NCI-H2196 treated with DMSO at 0.1 percent for 48 hours (cell line): ENCODE measurements around the gene NAT9.
A peak's percentile ranks its signal among the peaks of the same experiment; 100 is the strongest.

Source experiments
- DNase-seq: peaks from one replicate; lab custom pipeline; 2025; ENCODE audit not compliant: unreplicated experiment; lab: John Stamatoyannopoulos, UW

NAT9 gene, protein sequence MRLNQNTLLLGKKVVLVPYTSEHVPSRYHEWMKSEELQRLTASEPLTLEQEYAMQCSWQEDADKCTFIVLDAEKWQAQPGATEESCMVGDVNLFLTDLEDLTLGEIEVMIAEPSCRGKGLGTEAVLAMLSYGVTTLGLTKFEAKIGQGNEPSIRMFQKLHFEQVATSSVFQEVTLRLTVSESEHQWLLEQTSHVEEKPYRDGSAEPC

DNA sequence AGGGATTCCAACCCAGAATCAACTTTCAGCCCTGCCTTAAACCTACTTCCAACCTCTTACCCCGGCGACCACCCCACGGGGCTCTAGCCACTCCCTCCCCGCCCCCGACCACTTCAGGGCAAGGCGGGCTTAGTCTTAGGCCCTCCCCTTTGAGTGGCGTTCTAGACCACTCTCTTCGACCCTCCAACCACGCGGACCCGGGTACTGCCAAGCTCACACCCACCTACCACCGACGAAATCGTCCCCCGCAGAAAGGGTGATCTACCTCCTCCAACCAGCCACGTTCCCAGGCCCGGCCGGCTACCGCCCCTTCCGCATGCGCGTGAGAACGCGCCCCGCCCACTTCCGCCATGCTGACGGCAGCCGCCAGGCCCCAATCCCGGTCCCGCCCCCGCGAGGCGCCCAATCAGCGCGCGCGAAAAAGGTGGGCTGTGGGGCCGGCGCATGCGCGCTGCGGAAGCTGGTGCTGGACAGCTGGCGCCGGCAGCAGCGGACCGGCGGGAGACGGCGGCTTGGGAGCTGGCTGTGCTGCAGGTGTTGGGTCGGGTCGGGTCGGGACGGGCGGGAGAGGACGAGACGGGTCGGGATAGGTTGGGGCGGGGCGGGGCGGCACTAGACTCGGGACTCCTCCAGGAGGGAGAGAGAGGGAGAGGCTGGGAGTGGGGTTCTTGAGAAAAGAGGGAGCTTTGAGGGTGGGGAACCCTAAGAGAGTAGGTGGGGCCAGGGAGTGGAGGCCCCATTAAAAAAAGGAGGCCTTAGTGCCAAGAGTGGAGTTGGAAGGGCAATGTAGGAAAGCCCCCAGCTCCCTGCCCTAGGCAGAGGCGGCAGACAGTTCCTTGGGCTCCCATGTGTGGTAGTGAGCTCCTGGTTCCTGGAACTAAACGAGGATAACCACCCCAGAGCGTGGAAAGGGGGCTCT, at the start of gene NAT9:
NAT9 (minus strand) TSS at position 302 of the 919 bp plus-strand sequence. CDS start 647 bp downstream, outside the sequence.
- DNase-seq = peak; percentile 96

DNA sequence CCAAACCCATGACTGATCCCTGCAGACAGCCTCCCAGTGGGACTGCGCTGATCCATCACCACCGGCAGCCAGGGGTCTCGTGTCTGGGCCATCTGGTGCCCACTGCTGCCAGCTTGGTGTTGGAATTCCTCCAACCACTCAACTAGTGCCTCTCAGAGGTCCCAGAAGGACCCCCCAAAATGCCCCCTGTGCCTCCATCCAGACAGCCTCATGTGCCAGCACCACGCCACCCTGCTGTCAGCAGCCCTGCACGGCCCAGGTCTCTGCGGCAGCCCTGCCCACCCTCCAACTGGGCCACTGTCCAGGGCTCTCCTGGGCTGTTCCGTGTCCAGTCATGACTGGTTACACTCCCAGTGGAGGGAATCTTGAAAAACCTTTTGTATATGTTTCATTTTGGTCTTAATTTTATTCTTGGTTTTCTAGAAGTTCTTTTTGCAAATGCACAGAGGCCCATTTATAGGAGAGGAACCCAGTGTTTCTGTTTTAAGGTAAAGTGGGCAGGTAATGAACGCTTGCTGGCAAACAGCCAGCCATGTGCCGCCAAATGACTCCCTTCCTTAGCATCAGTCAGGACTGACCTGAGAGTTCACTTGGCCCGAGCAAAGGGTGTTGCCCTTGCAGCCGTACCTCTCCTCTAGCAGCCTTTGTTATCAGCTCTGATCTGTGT, 48.9 kb upstream of the NAT9 start:
- DNase-seq = no peak

DNA sequence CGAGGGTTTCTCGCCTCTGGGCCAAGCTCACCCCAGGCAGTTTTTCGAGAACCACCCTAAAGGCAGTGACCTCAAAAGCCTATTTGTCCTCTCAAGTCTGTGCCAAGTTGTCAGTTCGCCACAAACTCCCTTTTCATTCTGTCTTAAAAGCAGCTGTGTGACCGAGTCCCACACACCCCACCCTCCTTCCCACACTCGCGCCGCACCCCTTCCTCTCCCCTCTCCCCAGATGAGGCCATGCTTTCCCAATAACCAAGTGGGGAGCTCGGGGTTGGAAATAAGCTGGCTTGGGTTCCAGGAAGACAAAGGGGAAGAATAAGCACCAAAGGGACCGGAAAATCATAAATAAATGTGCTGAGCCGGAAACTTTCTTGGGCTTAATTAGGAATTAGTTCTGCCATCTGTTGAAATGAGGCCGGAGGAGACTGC, 46.8 kb upstream of the NAT9 start:
- DNase-seq = no peak

DNA sequence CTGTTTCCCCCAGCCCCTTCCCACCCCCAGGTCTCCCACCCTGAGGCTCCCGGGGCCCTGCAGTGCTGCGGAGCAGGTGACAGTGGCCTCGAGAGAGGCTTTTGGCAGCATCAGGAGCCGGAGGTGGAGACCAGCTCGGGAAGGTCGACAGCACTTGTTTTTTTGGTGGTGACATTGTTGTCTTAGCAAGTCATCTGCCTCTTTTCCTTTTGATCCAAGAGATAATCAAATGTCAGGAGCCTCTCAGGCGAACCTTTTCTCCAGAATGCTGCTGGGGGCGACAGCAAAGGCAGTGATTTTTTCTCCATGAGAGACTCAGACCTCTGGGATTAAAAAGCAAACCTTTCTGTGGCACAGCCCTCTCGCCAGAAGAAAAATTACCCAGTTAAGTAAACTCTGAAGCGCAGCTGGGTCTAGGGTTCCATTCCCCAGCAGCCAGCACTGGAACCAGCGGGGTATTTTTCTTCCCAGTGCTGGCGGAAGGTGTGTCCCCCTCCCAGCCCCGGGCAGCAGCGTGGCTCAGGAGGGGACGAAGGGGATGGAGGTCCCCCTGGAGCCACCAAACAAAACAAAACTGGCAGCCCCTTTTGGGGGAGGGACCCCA, 46.3 kb upstream of the NAT9 start:
- DNase-seq = no peak

DNA sequence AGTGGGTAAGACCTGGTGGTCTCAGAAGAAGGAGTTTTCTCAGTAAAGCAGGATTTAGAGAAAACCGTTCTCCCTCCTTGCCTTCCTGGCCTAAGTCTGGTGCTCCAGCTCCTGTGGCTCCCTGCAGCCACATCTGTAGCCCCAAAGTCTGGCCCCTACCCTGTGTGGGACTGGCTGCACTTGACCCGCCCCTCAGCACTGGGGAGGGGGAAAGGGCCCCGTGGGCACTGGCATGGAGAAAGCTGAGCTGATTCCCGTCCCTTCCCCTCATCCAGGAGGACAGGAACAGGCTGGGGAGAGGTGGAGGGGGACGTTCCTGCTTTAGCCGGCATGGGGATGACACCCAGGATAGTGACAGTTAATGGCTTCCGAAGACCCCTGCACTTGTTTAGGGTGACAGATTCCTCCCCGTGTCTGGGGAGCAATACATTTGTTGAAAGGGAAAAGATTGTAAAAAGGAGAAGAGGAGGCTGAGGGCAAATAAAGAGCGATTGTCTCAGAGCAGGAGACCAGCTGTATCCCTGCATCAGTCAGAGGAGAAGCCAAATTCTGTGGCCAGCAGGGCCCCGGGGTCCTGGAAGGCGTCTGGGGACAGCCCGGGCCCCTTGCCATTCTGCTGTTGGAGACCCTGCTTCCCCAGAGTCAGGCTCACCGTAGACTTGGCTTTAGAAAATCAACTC, 45.6 kb upstream of the NAT9 start:
- no peak for DNase-seq

DNA sequence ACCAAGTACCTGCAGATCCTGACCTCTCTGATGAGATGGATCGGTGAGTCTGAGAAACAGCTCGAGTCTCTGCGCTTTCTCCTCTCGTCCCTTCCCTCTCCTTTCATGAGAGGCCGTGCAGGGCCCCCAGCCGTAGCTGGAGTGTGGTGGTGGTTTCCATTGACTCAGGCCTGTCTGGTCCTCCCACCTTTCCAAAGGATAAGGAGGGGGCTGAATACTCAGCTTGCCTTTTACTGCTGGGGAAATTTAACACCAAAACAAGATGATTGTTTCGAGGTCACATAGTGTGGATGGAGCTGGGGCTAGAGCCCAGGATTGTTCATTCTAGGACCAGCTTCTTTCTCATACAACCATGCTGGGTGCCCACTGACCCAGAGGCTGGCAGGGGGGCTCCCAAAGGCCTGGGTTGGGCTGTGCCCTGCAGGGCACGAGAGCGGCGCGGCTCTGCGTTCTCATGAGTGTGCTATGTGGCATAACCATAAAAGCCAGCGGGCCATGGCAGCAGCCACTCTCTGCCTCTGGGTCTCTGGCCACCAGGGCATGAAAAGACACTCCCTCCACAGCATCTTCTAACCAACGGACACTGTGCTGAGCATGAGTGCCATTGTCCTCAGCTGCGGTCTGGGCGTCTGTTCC, 43.8 kb upstream of the NAT9 start:
- DNase-seq = no peak

DNA sequence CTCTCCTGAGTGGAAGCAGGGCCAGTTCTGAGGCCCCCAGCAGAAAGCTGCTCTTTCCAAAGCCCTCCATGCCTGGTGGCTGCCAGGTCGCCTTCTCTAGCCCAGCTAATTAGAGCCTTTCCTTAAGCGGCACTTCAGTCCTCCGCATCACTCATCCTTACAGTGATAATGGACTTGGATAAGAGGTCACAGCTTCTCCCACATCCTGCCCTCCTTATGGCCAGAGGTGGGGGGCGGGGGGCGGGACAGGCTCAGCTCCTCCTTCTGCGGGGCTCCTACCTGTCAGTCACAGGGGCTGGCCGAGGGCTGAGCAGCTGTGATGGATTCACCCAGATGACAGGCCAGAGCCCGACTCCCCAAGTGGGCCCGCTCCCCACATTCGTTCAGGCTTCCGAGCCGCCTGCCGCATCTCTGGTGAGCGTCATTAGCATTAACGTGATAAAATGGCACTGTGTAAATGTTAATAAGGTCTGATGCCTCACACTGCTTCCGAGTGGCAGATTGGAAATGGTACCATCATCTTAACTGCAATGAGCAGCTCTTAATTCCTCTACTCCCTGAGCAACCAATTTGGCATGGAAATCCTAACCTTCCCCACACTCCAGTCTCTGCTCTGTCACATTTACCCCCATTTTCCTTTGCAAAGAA, 42.3 kb upstream of the NAT9 start:
- no peak for DNase-seq

DNA sequence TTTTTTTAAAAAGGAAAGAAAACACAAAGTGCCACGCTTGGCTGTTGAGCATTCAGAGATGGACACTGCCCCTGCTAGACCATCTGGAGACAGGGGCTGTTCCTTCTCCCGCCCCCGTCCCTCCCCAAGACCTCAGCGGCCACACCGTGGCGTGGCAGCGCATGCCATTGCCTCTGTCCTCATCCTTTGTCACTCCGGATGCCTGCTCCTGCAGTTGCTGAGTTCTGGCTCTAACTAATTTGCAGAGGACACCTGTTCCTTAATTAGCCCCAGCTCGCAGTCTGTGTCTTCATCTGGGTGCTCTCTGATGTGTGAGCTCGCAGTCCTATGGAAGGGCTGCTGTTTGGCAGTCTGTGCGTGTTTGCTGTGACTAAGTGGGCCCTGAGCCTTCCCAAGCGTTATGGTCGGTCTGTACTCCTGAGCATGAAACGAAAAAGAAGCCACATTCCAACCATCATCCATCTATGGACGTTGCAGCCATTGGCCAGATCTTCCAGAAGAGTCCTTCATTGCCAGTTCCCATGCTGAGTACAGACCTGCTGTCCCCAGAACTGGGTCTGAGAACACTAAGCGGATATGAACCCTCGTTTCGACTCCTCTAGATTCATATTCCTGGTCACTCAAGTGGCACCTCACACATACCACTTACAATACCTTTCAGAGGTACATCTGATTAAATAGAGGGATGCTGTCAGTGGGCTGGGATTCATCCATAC, 40.9 kb upstream of the NAT9 start:
- no peak for DNase-seq

DNA sequence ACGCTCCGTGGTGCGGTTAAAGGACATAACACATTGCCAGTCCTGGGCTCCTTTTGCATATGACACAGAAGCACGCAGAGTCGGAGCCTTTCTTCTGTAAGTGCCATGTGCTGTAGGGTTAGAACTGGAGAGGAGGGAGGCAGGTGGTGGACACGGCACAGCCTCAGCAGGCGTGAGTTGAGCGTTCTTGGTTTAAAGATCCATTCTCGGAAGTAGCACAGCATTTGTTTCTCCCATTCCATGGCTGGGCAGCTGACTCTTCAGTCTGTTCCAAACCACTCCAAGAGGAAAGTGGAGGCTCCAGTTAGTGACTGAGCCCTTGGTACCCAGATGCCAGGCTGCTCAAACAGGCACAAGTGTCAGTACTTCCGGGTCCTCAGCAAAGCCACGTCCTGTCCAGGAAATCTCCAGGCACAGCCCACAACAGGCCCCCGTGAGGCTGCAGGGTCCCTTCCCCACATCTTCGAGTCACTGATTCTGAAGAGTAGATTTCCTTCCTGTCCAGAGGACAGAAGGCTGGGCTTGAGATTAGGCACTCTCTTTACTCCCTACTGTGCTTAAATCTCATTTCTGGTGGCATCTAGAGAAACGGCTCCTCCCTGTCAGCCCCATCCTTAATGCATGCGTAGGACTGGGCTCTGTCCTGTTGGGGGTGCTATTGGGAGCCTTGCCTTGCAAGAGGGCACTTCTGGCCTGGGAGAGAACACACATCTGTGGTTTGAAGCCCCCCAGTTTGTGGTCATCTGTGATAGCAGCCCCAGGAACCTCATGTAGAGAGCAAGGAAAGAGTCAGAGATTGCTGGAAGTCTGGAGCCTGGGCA, 39.6 kb upstream of the NAT9 start:
- DNase-seq = no peak

DNA sequence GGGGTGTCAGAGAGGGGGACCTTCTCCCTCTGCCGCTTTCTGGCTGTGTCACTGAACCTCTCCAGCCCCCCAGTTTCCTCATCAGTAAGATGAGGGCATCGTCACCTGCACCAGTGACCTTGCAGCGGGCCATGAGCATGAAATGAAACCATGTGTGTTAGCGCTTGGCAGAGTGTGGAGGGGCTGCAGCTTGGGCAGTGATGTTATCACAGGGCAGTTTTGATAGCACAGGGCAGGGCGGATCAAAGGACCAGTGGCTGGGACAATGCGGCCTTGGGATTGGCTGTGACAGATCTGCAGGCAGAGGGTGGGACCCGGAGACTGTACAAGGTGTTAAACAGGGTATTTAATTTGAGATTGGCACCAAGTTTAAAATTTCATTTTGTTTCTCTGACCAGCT, 38.9 kb upstream of the NAT9 start:
- DNase-seq = no peak

DNA sequence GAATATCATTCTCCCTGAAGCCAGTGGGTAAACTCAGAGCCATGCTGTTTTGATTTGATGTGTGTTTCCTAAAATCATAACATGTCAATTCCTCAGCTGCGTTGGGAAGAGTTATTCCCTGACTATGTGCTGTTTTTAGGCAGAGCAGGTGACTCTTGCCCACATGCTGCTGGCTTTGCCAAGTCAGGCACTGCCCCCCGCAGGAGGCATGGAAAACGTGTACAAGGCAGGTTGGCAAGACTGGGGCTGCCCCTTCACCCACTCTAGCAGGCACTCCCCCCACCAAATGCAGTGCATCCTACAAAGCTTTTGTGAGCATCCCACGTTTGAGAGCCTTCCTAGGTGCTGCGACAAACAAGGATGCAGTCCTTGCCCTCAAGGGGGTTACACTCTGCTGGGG, 38.3 kb upstream of the NAT9 start:
- no peak for DNase-seq

DNA sequence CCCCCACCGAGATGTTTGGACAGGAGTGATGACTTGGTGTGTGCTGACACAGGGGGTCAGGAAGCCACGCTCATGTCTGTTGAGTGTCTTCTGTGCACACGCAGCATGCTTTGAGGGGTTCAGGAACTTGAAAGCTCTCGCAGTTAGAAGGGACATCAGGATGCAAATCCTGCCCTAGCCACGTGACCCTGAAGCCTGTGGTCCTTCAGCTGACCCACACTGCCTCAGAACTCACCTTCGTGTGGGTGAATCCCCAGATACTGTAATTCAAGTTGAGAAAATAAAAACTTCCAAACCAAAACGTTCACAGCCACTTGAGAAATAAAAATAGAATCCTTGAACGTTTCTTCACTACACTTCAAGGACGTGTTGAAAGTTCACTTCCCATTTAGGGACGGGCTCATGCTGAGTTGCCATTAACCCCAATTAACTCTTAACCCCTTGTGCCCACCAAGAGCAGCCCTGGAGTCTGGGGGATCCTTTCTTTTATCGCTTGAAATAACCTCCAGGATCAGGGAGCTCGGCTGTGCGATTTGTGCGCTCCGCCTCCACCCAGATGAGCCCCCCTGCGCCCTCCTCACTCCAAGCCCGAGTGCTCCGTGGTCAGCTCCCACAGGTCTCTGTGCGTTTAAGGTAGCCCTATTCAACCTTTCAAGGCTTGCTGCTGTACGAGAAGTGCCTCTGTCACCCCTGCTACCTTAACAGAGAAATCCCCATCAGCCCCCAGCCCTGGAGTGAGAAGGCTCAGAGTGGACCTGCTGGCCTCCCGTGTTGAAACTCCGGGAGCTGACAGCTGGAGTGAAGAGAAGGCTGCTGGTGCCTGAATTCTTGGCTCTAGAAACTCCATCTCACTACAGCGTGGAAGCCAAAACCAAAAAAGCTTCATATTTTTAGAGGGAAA, 36.2 kb upstream of the NAT9 start:
- no peak for DNase-seq

DNA sequence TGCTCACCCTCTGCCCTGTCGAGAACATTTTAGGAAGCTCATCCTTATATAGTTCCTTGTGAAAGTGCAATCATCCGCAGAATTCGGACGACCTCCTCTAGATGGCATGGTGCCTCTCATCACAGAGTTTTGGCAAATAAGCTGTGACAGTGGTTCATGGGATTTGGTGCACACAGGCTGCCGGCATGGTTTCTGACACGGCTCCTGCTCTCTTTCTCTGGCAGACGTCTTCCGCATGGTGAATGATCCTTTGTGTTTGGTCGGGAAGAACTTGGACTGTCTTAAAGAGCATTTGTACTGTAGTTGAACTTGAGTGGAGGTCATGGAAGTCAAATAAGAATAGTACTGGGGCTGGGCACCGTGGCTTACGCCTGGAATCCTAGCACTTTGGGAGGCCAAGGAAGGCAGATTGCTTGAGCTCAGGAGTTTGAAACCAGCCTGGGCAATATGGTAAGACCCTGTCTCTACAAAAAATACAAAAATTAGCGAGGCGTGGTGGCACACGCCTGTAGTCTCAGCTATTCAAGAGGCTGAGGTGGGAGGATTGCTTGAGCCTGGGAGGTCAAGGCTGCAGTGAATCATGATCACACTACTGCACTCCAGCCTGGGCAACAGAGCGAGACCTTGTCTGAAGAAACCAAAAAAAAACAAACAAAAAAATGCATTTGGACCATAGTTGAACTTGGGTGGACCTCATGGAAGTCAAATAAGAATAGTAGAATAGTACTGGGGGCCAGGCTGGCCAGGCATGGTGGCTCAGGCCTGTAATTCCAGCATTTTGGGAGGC, 34.7 kb upstream of the NAT9 start:
- no peak for DNase-seq

DNA sequence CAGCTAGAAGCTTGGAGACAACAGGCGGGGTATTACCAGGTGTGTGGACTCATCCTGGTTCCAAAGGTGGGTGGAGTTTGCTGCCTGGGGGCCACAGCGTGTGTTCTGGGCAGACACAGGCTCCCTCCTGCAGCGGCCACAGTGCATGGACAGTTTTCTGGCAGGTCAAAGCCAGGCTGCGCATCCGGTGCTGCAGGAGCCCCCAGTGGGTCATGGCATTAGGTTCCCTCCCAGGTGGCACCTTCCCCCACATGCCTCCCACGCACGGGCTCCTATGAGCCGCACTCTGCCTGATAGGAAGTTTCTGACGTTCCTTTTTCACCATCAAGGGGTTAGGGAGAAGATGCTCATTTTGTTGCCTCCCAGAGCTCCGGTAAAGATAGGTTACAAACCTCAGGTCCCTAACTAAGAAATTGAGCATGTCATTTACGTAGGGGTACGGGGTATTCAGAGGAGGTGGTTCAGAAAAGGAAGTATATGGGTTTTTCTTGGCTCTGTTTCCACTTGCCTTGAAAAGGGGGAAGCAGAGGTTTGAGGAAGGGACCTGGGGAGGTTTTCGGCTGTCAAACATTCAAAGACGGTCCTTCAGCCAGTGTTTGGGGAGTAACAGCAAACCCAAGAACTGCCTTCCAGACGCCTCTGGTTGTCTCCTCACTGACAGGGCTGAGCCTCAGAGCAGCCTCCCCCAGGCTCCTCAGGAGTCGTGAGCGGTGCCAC, 32.7 kb upstream of the NAT9 start:
- DNase-seq = no peak

DNA sequence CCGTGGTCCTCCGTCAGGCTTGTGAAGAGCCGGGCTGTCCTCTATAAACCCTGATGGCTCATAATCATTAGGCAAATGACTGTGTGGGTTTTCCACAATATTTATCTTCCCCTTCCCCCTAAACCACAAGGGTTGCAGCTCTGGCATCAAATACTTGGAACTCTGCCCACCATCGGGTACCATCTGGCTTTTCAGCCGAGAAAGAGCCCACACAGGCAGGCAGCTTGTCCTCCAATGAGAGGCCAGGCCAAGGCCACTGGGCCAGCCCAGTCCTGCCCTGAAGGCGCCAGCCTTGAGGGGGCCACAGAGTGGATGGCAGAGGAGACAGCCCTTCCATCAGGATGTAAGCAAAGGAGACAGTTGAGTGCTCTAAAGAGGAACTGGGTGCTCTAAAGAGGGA, 31.8 kb upstream of the NAT9 start:
- DNase-seq = peak; percentile 28

DNA sequence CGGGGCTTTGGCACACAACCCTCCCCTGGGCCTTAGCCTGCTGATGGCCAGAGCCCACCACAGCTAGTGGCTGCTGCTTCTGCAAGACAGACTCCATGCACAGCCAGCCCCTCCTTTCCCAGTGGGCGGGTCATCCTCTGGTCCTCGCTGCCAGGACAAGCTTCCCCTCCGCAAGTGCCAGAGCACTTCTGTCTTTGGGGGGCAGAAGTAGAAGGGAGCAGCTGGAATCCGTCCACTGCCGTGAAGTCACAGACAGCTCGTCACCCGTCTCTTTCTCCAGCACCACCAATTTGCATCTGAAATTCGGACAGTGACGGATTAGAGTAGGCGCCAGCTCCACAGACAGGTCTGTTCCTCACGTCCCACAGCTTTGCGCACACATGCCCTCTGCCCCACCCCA, 31.3 kb upstream of the NAT9 start:
- no peak for DNase-seq
